GM18502 (cell line): ENCODE data around the gene PHF19.

Experiments
- ATAC-seq: cut with Tn5 transposase; IDR thresholded peaks from one replicate; pipeline ENCODE4 v1.9.1; 2021; ENCODE audit warnings: mild to moderate bottlenecking; ENCODE audit not compliant: unreplicated experiment, poor library complexity

The PHF19 gene

GRCh38 chr9:120893611-120894307 is 16.8 kb upstream of the PHF19 start:
- ATAC-seq: no peak

- peak; percentile 71 for ATAC-seq
These were observed 16.0 kb upstream of the PHF19 start for GRCh38 chr9:120892748-120893610.

GRCh38 chr9:120891884-120892747 is 15.1 kb upstream of the PHF19 start:
- ATAC-seq: peak; percentile 31

DNA sequence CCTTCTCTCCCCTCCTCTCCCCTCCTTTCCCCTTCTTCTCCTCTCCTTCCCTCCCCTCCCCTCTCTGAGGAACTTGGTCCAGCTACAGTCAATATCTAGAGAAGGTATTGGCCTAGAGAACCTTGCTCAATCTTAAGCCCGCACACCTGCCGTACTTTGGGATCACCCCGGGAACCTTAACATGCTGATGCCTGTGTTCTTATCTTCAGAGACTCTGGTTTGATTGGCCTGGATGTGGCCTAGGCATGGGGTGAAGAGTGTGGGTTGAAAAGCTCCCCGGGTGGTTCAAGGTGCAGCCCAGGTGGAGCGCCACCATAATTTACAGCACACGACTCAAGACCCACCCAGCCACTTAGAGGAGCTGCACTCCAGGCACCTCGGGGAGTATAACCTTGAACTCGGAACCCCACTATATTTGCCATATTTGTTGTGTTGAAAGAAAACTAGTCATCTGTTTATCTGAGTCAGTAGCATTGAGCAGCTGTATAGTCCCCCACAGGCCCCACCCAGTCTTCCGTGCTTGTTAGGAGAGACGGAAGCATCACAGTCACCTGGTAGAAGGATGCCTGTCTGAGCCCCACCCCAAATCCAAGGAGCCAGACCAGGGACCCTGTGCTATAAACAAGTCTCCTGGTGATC is 14.4 kb upstream of the PHF19 start:
- no peak for ATAC-seq

GRCh38 chr9:120890320-120891244 is 13.6 kb upstream of the PHF19 start:
- no peak for ATAC-seq

GRCh38 chr9:120889606-120890271 is 12.8 kb upstream of the PHF19 start:
- ATAC-seq: no peak

DNA sequence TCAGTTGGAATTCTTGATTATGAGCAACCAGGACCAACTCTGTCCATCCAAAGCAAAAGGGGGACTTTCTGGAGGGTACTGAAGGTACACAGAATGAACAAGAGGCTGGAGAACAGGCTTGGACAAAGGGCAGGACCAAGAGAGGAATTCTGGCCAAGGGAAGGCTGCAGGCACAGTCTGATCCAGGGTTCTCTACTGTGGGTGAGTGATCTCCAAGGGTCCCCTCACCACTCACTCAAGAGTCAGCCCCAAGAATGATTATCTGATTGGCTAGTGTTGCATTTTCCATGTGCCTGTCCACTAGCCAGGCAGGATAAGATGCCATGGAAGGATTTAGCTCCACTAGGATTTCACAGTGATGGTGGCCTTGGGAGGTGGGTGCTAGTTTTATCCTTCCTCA is 11.6 kb upstream of the PHF19 start:
- ATAC-seq: no peak

DNA sequence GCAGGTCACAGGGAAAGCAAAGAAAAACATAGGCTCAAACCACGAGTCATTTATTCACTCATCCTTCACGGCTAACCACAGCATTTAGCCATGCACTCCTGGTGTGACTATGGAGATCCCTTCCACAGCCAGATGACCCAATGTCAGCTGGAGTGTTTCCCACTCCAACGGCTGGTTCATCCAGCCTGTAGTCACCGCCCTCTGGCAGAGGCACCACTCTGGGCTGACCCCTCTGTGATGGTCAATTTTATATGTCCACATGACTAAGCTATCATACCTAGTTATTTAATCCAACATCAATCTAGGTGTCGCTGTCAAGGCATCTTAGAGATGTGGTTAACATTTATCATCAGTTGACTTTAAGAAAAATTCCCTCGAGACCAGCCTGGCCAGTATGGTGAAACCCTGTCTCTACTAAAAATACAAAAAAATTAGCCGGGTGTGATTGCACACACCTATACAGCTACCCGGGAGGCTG is 9.5 kb upstream of the PHF19 start:
- ATAC-seq: no peak

- ATAC-seq: no peak
These were observed 9.0 kb upstream of the PHF19 start for GRCh38 chr9:120885958-120886357.

GRCh38 chr9:120885457-120885856 is 8.5 kb upstream of the PHF19 start:
- ATAC-seq: no peak

DNA sequence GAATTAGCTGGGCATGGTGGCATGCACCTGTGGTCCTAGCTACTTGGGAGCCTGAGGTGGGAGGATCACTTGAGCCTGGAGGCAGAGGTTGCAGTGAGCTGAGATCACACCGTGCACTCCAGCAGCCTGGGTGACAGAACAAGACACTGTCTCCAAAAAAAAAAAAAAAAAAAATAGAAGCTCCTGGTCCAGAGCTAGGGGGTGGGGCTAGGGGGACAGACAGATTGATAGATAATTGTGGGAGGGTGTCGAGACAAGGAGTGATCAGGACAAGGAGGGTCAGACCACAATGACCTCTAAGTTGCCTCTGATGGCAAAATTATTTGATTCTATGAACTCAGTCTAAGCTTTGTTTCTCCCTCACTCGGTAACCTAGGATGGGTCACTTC is 6.6 kb upstream of the PHF19 start:
- ATAC-seq: no peak

- ATAC-seq: no peak
These were observed 6.1 kb upstream of the PHF19 start for GRCh38 chr9:120882935-120883607.

DNA sequence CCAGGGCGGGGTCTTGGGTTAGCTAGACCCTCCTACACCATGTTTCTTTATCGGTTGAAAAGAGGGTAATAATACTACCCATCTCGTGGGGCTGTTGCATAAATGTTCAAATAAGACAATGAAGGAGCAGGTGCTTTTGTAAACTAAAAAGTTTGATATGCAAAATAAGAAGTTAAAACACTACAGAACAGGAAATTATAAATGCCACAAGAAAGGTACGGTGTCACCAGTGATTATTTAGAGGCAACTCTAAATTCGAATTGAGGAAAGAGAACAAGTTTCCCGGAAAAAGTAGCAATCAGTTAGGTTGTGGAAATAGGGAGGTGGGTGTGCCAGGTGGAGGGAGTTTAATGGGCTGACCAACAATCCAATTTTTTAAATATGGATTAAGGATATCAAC is 2.5 kb upstream of the PHF19 start:
- no peak for ATAC-seq

- ATAC-seq: no peak
These were observed 1.5 kb upstream of the PHF19 start for GRCh38 chr9:120878188-120879130.

- peak; percentile 44 for ATAC-seq
These were observed 467 bp upstream of the PHF19 start for GRCh38 chr9:120877276-120878034.
